Testis (tissue), 3 donors: ENCODE measurements around the gene MACO1. TPM values are rescaled to one million over a fixed set of nuclear protein-coding genes. Genes with fewer than 3 reads are reported as not detected.

Experiments
- DNase-seq: peaks from one replicate; pipeline ENCODE4 v3.0.0-alpha.2; 2019
- H3K27ac ChIP-seq, 2 donors: fragments of 200-600 bp; sonication (generic); one replicate each; pipeline ENCODE4 v1.5.1; 2019
- H3K27me3 ChIP-seq: fragments of 200-600 bp; sonication (generic); one replicate; pipeline ENCODE4 v1.5.1; 2019
- H3K36me3 ChIP-seq: fragments of 200-600 bp; sonication (generic); one replicate; pipeline ENCODE4 v1.5.1; 2017; ENCODE audit warnings: low read depth; ENCODE audit errors: missing control alignments
- H3K4me1 ChIP-seq: fragments of 200-600 bp; sonication (generic); one replicate; pipeline ENCODE4 v1.5.1; 2019
- H3K4me3 ChIP-seq, 2 donors: fragments of 200-600 bp; sonication (generic); one replicate each; pipeline ENCODE4 v1.5.1; 2017 to 2019
- H3K9me3 ChIP-seq: fragments of 200-600 bp; sonication (generic); one replicate; pipeline ENCODE4 v1.5.1; 2017
- CTCF ChIP-seq, 3 experiments: fragments of 450-650 bp in 2 of 3; fragments of 200-600 bp in 1 of 3; sonication (generic) in 1 of 3; IDR thresholded peaks; one replicate each; pipeline ENCODE4 v1.5.1; 2016 to 2019; ENCODE audit warnings: antibody characterized with exemption in 3 of 3, mild to moderate bottlenecking in 2 of 3, moderate library complexity in 1 of 3
- POLR2A ChIP-seq: fragments of 450-650 bp; IDR thresholded peaks from one replicate; pipeline ENCODE4 v1.6.1; 2017; ENCODE audit warnings: antibody characterized with exemption, mild to moderate bottlenecking, moderate library complexity
- WGBS, 2 donors: methylation state at CpG; one replicate each; pipeline ENCODE4 v1.1.5; 2018; 5-methylcytosine and 5-hydroxymethylcytosine counted together
- intact Hi-C: fragments of 100-400 bp; cut with DNase I; formaldehyde crosslinking; loops from one replicate; pipeline ENCODE4 v1.15.1; 2023; ENCODE audit warnings: low total_unique reads
- polyA plus RNA-seq: library from polyadenylated mRNA; stranded (reverse); fragments of 350-450 nt; fragmentation: Illumina TruSeq; extraction: RNeasy Lipid Tissue Mini Kit (QIAGEN cat#74804); gene quantifications from one replicate; pipeline ENCODE4 v1.2.3, GENCODE V29; 2014; ENCODE audit warnings: low read depth, low replicate concordance; ENCODE audit not compliant: insufficient read depth
- total RNA-seq, 2 donors: library from RNA; depleted of rRNA; stranded (reverse); fragments of >200 nt; gene quantifications; one replicate each; pipeline ENCODE4 v1.2.3, GENCODE V29; 2016

The MACO1 gene
- total and polyA plus RNA-seq, 3 donors from 2014 or later: 22.1 to 51.3 (median 25.4) TPM

GRCh38 chr1:25476186-25477097, 45.7 kb downstream of the MACO1 start:
- TF ChIP-seq POLR2A (no peak), CTCF (IDR thresholded peaks at IDR 0.05) (no peak)
- H3K4me1 ChIP-seq: peaks cover 5% of the 10 kb centered on the region
- H3K27me3 ChIP-seq: no peaks in the 10 kb centered on the region
- no peaks in the 10 kb centered on the region for H3K9me3 ChIP-seq
- DNase-seq: no peak
- H3K36me3 ChIP-seq: no peaks in the 10 kb centered on the region
- intact Hi-C loops: no loop called here
- 82 to 88% methylated on average over 2 of the region's 2 CpGs for WGBS, 2 donors
- H3K27ac ChIP-seq: no peak overlapping the region
- H3K4me3 ChIP-seq: no peak overlapping the region

GRCh38 chr1:25477448-25478034, 46.8 kb downstream of the MACO1 start:
- 82 to 91% methylated on average over 1 of the region's 1 CpG for WGBS, 2 donors

GRCh38 chr1:25478633-25479032, 47.9 kb downstream of the MACO1 start:
- intact Hi-C loops: no loop called here
- DNase-seq: no peak

More at GRCh38 chr1:25477448-25478034, 46.8 kb downstream of the MACO1 start:
- no peak overlapping the region for H3K27ac ChIP-seq
- no peak overlapping the region for H3K4me3 ChIP-seq
- DNase-seq: no peak
- TF ChIP-seq CTCF (IDR thresholded peaks at IDR 0.05): no peak
- no peak for TF ChIP-seq POLR2A
- no peaks in the 10 kb centered on the region for H3K27me3 ChIP-seq
- H3K4me1 ChIP-seq: peaks cover 6% of the 10 kb centered on the region
- intact Hi-C loops: no loop called here
- H3K36me3 ChIP-seq: no peaks in the 10 kb centered on the region
- H3K9me3 ChIP-seq: no peaks in the 10 kb centered on the region

GRCh38 chr1:25481625-25482024, 50.9 kb downstream of the MACO1 start:
- DNase-seq: no peak
- TF ChIP-seq CTCF (IDR thresholded peaks at IDR 0.05): no peak
- no peak for TF ChIP-seq POLR2A
- no peak overlapping the region for H3K27ac ChIP-seq
- 81 to 84% methylated on average over 5 of the region's 5 CpGs for WGBS, 2 donors
- H3K36me3 ChIP-seq: no peaks in the 10 kb centered on the region
- peaks cover 6% of the 10 kb centered on the region for H3K4me1 ChIP-seq
- H3K9me3 ChIP-seq: no peaks in the 10 kb centered on the region
- no peaks in the 10 kb centered on the region for H3K27me3 ChIP-seq
- intact Hi-C loops: no loop called here
- H3K4me3 ChIP-seq: no peak overlapping the region

More at GRCh38 chr1:25478633-25479032, 47.9 kb downstream of the MACO1 start:
- Histone ChIP-seq H3K27ac (no peak overlapping the region), H3K27me3 (no peaks in the 10 kb centered on the region), H3K36me3 (no peaks in the 10 kb centered on the region), H3K4me3 (no peak overlapping the region), H3K9me3 (no peaks in the 10 kb centered on the region), H3K4me1 (peaks cover 6% of the 10 kb centered on the region)
- no peak for TF ChIP-seq POLR2A
- no peak for TF ChIP-seq CTCF (IDR thresholded peaks at IDR 0.05)
